Peyer's patch (tissue), 4 donors: ENCODE results near the gene TNFRSF8. TPM values are rescaled to one million over a fixed set of nuclear protein-coding genes. Genes with fewer than 3 reads are reported as not detected.

ENCODE experiments used
- DNase-seq, 3 donors: peaks; one replicate each; pipeline ENCODE4 v3.0.0-alpha.2; 2017 to 2019
- H3K27ac ChIP-seq, 4 donors: fragments of 200-600 bp; sonication (generic); one replicate each; pipeline ENCODE4 v1.5.1; 2016 to 2019
- H3K27me3 ChIP-seq, 2 donors: fragments of 200-600 bp; sonication (generic); one replicate each; pipeline ENCODE4 v1.5.1; 2019
- H3K36me3 ChIP-seq, 3 donors: fragments of 200-600 bp; sonication (generic); one replicate each; pipeline ENCODE4 v1.5.1; 2016 to 2019
- H3K4me1 ChIP-seq, 4 donors: fragments of 200-600 bp; sonication (generic); one replicate each; pipeline ENCODE4 v1.5.1; 2016 to 2019
- H3K4me3 ChIP-seq, 4 donors: fragments of 200-600 bp; sonication (generic); 1 replicate in 3 of 4; 2 replicates in 1 of 4; pipeline ENCODE4 v1.5.1; 2016 to 2019; ENCODE audit warnings: mild to moderate bottlenecking in 1 of 4
- H3K9me3 ChIP-seq, 4 donors: fragments of 200-600 bp; sonication (generic); one replicate each; pipeline ENCODE4 v1.5.1; 2016 to 2019; ENCODE audit warnings: mild to moderate bottlenecking in 1 of 4
- POLR2A ChIP-seq, 2 donors: fragments of 450-650 bp; IDR thresholded peaks; one replicate each; pipeline ENCODE4 v1.5.1; 2017; ENCODE audit warnings: antibody characterized with exemption in 2 of 2, mild to moderate bottlenecking in 2 of 2, moderate library complexity in 2 of 2
- total RNA-seq, 4 donors: library from RNA; depleted of rRNA; stranded (reverse); fragments of >200 nt; gene quantifications; one replicate each; pipeline ENCODE4 v1.1.0, GENCODE V29; 2016
- TF ChIP-seq, protein P1 (sequence below), 6 experiments: fragments of 450-650 bp in 4 of 6; fragments of 200-600 bp in 2 of 6; sonication (generic) in 1 of 6; IDR thresholded peaks; one replicate each; pipeline ENCODE4 v1.5.1; 2017 to 2019; ENCODE audit warnings: antibody characterized with exemption in 6 of 6, mild to moderate bottlenecking in 3 of 6, moderate library complexity in 1 of 6

Gene TNFRSF8
- not detected for total RNA-seq

DNA sequence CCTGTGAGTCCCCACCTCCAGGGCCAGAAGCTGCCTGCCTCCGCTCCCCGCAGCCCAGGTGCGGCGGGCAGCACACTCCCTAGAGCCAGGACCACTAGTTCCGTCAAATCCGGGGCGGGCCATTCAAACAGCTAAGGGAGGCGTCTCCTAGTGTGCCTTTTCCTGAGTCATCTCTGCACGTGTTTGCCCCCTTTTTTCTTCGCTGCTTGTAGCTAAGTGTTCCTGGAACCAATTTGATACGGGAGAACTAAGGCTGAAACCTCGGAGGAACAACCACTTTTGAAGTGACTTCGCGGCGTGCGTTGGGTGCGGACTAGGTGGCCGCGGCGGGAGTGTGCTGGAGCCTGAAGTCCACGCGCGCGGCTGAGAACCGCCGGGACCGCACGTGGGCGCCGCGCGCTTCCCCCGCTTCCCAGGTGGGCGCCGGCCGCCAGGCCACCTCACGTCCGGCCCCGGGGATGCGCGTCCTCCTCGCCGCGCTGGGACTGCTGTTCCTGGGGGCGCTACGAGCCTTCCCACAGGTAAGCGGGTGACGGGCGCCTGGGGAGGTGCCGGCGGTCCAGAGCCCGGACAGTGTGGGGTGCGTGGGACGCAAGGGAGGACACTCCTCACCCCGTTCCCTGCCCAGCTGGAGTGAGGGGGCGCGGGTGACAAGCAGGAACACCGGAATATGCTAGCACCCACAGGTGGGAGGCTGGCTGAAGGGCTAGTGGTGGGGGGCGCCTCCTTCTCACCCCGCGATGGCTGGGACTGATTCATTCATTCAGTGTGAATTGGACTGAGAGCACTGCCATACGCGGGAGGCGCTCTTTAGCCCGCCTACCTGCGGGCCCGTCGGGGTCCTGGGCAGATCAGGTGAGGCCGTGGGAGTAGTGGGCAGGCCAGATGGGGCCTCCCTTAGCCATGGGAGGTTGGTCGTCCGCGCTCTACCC lies at the start of gene TNFRSF8:
Gene TNFRSF8, plus strand, starts transcription at position 163 of the 932 bp plus-strand sequence. Its CDS starts 296 bp downstream, at position 459.
- TF ChIP-seq, protein P1, sequence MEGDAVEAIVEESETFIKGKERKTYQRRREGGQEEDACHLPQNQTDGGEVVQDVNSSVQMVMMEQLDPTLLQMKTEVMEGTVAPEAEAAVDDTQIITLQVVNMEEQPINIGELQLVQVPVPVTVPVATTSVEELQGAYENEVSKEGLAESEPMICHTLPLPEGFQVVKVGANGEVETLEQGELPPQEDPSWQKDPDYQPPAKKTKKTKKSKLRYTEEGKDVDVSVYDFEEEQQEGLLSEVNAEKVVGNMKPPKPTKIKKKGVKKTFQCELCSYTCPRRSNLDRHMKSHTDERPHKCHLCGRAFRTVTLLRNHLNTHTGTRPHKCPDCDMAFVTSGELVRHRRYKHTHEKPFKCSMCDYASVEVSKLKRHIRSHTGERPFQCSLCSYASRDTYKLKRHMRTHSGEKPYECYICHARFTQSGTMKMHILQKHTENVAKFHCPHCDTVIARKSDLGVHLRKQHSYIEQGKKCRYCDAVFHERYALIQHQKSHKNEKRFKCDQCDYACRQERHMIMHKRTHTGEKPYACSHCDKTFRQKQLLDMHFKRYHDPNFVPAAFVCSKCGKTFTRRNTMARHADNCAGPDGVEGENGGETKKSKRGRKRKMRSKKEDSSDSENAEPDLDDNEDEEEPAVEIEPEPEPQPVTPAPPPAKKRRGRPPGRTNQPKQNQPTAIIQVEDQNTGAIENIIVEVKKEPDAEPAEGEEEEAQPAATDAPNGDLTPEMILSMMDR (IDR thresholded peaks at IDR 0.05) = no peak
- no peak for TF ChIP-seq POLR2A (IDR thresholded peaks at IDR 0.05)
- Histone ChIP-seq H3K4me3 (peak within 1 kb of the TSS in 2 of 4 donors; percentile 23 to 35), H3K27ac (no peak within 1 kb of the TSS), H3K4me1 (peaks cover 0 to 14% (median 12%) of the 10 kb centered on the region in 4 donors), H3K27me3 (peaks cover 0 to 17% of the 10 kb centered on the region in 2 donors), H3K9me3 (no peaks in the 10 kb centered on the region), H3K36me3 (no peaks in the 10 kb centered on the region)
- DNase-seq = no peak

DNA sequence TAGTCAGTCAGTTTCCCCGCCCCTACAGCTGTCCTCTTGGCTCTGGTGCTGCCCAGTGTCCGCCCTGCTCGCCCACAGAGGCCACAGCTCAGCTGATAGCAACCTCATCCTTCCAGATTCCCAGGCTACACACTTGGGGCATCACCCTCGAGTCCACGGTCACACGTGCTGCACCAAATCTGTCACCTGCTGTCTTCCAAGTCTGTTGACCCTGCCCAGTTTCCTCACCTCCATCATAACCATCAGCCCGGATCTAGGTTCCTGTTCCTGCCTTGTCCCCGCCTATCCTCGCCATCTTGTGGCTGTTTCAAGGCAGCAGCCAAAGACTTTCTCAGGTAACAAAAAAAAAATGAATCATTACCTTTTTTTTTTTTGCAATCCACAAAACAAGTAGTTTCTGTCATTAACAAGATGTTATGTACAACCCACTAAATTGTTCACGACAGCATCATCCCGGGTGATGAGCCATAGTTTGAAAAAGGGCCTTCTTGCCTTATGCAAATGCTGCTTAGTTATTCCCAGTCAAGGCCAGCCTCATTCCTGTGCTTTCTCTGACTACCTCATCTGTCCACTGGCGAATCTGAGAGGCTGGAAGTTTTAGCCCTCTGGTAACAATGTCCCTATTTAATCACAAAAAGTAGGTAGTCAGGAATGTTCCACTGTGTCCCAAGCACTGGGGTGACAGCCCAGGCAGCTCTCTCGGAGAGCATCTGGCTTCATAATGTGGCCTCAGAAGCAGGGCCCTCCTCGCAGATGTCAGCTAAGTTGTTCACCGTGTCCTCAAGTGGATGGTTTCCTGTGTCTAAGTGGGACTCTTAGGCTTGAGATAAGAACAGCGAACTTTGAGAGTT lies 48.7 kb upstream of the TNFRSF8 start:
- TF ChIP-seq POLR2A (IDR thresholded peaks at IDR 0.05) = no peak
- TF ChIP-seq, protein P1 (IDR thresholded peaks at IDR 0.05) = no peak
- Histone ChIP-seq H3K27ac (peak overlapping the region in 1 of 4 donors; percentile 3), H3K4me1 (no peaks in the 10 kb centered on the region), H3K4me3 (no peak overlapping the region), H3K9me3 (no peaks in the 10 kb centered on the region), H3K27me3 (no peaks in the 10 kb centered on the region), H3K36me3 (peaks cover 0 to 41% (median 0%) of the 10 kb centered on the region in 3 donors)
- no peak for DNase-seq

DNA sequence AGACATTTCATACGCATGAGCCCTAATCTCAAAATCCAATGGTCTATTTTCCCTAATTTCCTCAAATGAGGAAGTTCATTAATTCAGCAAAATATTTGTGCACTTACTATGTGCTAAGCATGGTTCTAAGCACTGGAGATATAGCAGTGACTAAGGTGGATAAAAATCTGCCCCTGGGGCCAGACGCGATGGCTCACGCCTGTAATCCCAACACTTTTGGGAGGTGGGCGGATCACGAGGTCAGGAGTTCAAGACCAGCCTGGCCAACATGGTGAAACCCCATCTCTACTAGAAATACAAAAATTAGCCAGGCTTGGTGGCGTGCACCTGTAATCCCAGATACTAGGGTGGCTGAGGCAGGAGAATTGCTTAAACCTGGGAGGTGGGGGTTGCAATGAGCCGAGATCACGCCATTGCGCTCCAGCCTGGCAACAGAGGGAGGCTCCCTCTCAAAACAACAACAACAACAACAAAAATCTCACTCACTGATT lies 48.1 kb upstream of the TNFRSF8 start:
- no peak for TF ChIP-seq POLR2A (IDR thresholded peaks at IDR 0.05)
- TF ChIP-seq, protein P1 (IDR thresholded peaks at IDR 0.05) = no peak
- Histone ChIP-seq H3K36me3 (peaks cover 0 to 34% (median 0%) of the 10 kb centered on the region in 3 donors), H3K27me3 (no peaks in the 10 kb centered on the region), H3K27ac (peak overlapping the region in 1 of 4 donors; percentile 3), H3K4me1 (peaks cover 0 to 3% (median 0%) of the 10 kb centered on the region in 4 donors), H3K9me3 (no peaks in the 10 kb centered on the region), H3K4me3 (no peak overlapping the region)
- DNase-seq = no peak

DNA sequence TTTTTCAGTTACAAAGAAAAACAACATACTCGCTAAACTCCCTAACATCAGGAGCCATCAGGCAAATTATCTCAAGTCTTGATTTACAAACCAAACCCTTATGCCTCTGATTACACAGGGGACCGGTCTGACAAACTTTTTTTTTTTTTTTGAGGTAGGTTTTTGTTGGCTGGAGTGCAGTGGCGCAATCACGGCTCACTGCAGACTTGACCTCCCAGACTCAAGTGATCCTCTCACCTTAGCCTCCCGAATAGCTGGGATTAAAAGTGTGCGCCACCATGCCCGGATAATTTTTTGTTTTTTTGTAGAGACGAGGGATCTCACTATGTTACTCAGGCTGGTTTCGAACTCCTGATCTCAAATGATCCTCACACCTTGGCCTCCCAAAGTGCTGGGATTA lies 47.6 kb upstream of the TNFRSF8 start:
- Histone ChIP-seq H3K4me1 (peaks cover 0 to 8% (median 0%) of the 10 kb centered on the region in 4 donors), H3K36me3 (peaks cover 0 to 29% (median 0%) of the 10 kb centered on the region in 3 donors), H3K27me3 (no peaks in the 10 kb centered on the region), H3K27ac (no peak overlapping the region), H3K9me3 (no peaks in the 10 kb centered on the region), H3K4me3 (no peak overlapping the region)
- TF ChIP-seq, protein P1 (IDR thresholded peaks at IDR 0.05) = no peak
- no peak for TF ChIP-seq POLR2A (IDR thresholded peaks at IDR 0.05)
- no peak for DNase-seq

DNA sequence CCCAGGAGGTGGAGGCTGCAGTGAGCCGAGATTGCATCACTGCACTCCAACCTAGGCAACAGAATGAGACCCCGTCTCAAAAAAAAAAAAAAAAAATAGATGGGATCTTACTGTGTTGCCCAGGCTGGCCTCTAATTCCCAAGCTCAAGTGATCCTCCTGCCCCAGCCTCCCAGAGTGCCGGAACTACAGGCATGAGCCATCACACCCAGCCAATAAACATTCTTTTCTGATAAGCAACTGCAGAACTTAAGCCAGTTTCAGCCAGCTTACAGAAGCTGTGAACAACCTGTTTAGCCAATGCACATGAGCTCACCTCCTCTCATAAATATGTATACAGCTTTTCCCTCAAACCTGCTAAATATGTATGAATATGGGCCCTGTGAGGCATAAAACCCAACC lies 46.9 kb upstream of the TNFRSF8 start:
- no peak for DNase-seq
- no peak overlapping the region for H3K27ac ChIP-seq
- no peak overlapping the region for H3K4me3 ChIP-seq
- peaks cover 0 to 22% (median 0%) of the 10 kb centered on the region in 3 donors for H3K36me3 ChIP-seq
- peaks cover 0 to 9% (median 0%) of the 10 kb centered on the region in 4 donors for H3K4me1 ChIP-seq
- no peaks in the 10 kb centered on the region for H3K9me3 ChIP-seq
- no peaks in the 10 kb centered on the region for H3K27me3 ChIP-seq
- TF ChIP-seq, protein P1 (IDR thresholded peaks at IDR 0.05) = no peak
- TF ChIP-seq POLR2A (IDR thresholded peaks at IDR 0.05) = no peak
